ENCODE measurements around the gene FLT4.

The FLT4 gene

DNA sequence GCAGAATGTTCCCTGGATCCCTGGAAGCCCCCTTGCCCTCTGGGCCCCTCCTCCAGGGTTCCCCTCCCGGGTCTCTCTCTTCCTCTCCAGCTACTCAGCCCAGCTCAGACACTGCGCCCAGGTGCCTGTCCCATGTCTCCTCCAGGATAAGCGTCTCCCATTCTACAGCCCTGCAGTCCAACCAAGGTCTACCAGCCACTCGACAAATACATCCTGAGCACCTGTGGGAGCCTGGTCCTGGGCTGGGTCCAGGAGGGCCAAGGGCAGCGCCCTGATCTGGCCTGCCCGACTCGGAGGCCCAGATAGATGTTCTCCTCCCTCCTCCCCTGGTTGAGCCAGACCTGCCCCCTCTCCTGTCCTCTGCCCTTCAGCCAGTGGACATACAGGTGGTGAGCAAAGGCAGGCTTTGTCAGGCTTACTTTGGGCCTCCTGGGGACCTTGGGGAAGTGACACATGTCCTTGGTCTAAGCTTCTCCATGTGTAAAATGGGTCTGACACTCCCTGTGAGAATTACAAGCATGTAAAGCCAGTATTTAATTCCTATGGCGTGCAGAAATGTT lies 1.4 kb downstream of the FLT4 start:
- TF ChIP-seq, protein P1, sequence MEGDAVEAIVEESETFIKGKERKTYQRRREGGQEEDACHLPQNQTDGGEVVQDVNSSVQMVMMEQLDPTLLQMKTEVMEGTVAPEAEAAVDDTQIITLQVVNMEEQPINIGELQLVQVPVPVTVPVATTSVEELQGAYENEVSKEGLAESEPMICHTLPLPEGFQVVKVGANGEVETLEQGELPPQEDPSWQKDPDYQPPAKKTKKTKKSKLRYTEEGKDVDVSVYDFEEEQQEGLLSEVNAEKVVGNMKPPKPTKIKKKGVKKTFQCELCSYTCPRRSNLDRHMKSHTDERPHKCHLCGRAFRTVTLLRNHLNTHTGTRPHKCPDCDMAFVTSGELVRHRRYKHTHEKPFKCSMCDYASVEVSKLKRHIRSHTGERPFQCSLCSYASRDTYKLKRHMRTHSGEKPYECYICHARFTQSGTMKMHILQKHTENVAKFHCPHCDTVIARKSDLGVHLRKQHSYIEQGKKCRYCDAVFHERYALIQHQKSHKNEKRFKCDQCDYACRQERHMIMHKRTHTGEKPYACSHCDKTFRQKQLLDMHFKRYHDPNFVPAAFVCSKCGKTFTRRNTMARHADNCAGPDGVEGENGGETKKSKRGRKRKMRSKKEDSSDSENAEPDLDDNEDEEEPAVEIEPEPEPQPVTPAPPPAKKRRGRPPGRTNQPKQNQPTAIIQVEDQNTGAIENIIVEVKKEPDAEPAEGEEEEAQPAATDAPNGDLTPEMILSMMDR (IDR thresholded peaks at IDR 0.05; ENCODE audit: insufficient read depth, low read length, poor library complexity, severe bottlenecking) = no peak
- no peaks in the 10 kb centered on the region; the same call in 1 of the 2 replicates for H3K27me3 ChIP-seq (replicated peaks; ENCODE audit: control insufficient read depth, insufficient read depth, low read length)
- H3K36me3 ChIP-seq (ENCODE audit: control insufficient read depth, insufficient read depth, low read length) = no peaks in the 10 kb centered on the region
- no peak overlapping the region for H3K4me3 ChIP-seq (replicated peaks; ENCODE audit: low read depth, low read length)
- no peak for DNase-seq (ENCODE audit: extremely low read depth, insufficient read length)

DNA sequence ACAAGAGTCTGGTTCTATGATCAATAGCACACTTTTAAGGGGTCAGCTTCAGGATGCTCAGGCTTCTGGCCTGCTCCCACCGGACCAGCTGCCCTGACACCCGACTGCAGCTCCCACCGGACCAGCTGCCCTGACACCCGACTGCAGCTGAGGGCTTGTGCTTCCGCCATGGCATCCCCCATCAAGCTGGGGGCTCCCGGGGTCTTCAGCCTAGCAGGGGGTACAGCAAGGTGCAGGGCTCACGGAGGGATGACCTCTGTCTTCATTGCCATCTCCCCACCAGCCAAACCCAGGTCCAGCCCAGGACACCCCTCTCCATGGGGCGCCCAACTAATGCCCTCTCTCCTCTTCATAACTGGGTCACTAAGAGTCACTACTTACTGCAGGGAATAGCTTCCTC lies 1.9 kb downstream of the FLT4 start:
- Histone ChIP-seq H3K4me3 (replicated peaks; ENCODE audit: low read depth, low read length) (no peak overlapping the region), H3K36me3 (ENCODE audit: control insufficient read depth, insufficient read depth, low read length) (no peaks in the 10 kb centered on the region), H3K27me3 (replicated peaks; ENCODE audit: control insufficient read depth, insufficient read depth, low read length) (no peaks in the 10 kb centered on the region; the same call in 1 of the 2 replicates)
- no peak for DNase-seq (ENCODE audit: extremely low read depth, insufficient read length)
- TF ChIP-seq, protein P1 (IDR thresholded peaks at IDR 0.05; ENCODE audit: insufficient read depth, low read length, poor library complexity, severe bottlenecking) = no peak

DNA sequence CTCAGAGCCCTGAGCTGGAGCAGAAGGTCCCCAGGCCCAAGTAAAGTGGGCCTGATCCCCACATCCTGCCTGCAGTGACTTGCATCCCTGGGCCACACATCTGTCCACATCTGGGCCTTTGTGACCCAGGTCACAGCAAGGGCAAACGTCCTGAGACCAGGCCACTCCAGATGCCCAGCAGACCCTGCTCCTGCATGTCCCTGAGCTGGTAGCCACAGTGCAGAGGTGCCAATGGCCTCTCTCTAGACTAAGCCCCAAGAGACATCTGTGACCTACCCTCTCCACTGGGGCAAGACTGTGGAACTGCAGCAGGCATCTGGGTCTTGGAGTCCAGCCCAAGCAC lies 2.5 kb downstream of the FLT4 start:
- TF ChIP-seq, protein P1 (IDR thresholded peaks at IDR 0.05; ENCODE audit: insufficient read depth, low read length, poor library complexity, severe bottlenecking) = no peak
- no peaks in the 10 kb centered on the region; the same call in 1 of the 2 replicates for H3K27me3 ChIP-seq (replicated peaks; ENCODE audit: control insufficient read depth, insufficient read depth, low read length)
- no peak for DNase-seq (ENCODE audit: extremely low read depth, insufficient read length)

DNA sequence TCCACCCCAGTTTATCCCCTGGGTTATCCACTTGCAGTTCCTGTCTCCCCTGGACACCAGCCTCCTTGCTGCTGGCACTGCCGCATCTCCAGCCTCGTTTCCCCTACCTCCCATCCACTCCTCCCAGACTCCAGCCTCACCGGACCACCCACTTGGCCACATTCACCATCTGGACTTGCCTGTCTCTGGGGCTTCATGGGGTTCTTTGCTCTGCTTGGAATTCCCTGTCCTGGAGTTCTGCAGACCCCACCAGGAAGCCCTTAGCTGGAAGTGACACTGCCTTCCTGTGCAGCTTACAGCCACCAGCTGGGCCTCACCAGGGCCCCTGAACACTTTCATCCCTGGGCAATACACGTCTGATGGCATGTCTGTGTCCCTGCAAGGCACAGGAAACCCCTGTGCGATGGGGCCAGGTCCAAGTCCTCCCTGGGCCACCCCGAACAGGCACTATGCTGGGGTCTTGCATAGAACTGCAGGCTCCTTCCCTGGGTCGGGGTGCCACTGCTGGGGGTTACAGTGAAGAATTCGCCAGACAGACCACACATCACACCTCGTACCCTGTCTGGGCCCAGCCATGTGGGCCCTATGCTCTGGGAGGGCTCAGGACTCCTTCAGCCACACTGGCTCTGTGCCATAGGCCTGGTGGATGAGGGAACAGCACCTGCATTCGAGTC lies 3.0 kb downstream of the FLT4 start:
- no peak for DNase-seq (ENCODE audit: extremely low read depth, insufficient read length)
- H3K36me3 ChIP-seq (ENCODE audit: control insufficient read depth, insufficient read depth, low read length) = no peaks in the 10 kb centered on the region
- H3K27me3 ChIP-seq (replicated peaks; ENCODE audit: control insufficient read depth, insufficient read depth, low read length) = no peaks in the 10 kb centered on the region; the same call in 1 of the 2 replicates
- TF ChIP-seq, protein P1 (IDR thresholded peaks at IDR 0.05; ENCODE audit: insufficient read depth, low read length, poor library complexity, severe bottlenecking) = no peak
- H3K4me3 ChIP-seq (replicated peaks; ENCODE audit: low read depth, low read length) = no peak overlapping the region

More for the DNA sequence above, 2.5 kb downstream of the FLT4 start:
- no peaks in the 10 kb centered on the region for H3K36me3 ChIP-seq (ENCODE audit: control insufficient read depth, insufficient read depth, low read length)
- H3K4me3 ChIP-seq (replicated peaks; ENCODE audit: low read depth, low read length) = no peak overlapping the region

DNA sequence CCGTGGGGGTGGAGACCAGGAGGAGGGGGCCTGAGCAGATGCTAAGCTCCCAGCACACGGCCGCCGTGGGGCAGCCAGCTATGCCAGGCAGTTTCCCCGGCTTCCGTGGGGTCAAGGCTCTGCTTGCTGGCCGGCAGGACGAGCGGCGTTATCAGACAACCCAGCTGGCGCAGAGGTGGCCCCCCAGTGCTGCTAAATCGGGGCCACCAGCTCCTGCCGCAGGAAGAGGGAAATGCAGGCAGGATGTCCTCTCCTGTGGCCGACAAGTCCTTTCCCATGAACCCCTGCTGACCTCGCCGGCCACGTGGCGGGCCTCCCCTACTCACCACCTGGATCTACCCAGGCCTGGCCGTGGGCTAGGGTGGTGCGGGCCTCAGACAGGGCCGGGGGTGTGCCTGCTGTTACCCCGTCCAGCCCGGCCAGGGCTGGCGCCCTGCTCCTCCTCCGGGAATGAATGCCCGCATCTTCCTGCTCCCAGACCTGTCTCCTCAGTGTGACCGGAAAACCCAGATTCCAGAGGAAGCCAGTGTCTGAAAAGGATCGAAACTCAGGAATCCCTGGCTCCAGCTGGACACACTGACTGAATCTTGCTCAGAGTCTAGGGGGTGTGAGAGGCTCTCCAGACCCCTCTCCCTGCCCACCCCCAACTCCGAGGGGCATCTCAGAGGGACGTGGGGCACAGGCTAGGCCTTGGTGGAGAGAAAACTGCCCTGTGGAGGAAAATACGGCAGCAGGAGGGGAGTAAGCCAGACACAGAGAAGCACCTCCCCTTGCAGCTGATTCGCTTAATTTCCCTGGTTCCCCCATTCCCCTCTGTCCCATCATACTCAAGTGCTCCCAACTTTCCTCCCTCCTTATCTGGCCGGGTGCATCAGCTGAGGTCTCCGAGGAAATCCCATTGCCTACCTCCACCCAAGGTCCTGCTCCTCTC lies 3.9 kb downstream of the FLT4 start:
- Histone ChIP-seq H3K36me3 (ENCODE audit: control insufficient read depth, insufficient read depth, low read length) (no peaks in the 10 kb centered on the region), H3K27me3 (replicated peaks; ENCODE audit: control insufficient read depth, insufficient read depth, low read length) (no peaks in the 10 kb centered on the region; the same call in 1 of the 2 replicates), H3K4me3 (replicated peaks; ENCODE audit: low read depth, low read length) (no peak overlapping the region)
- TF ChIP-seq, protein P1 (IDR thresholded peaks at IDR 0.05; ENCODE audit: insufficient read depth, low read length, poor library complexity, severe bottlenecking) = no peak
- DNase-seq (ENCODE audit: extremely low read depth, insufficient read length) = no peak
